Panc1 (cell line): ENCODE data around the gene CWC27. TPM values are rescaled to one million over a fixed set of nuclear protein-coding genes. Genes with fewer than 3 reads are reported as not detected.

Experiments
- ATAC-seq: fragments of 200-7000 bp; cut with Tn5 transposase; 2 replicates; pipeline ENCODE4 v1.9.1; 2020; ENCODE audit warnings: mild to moderate bottlenecking, moderate library complexity
- BruUV-seq: library from RNA; stranded (reverse); fragments of 400-500 nt; replicated peaks from 2 replicates; lab custom pipeline; 2021; lab: Mats Ljungman, UMichigan
- CTCF ChIA-PET: fragments of 300-600 bp; sonication (Branson Sonifier 250); formaldehyde crosslinking; loops from one replicate; lab custom pipeline; 2022; ENCODE audit warnings: antibody characterized with exemption; lab: Charles Lee
- POLR2A ChIA-PET: fragments of 300-600 bp; sonication (Branson Sonifier 250); formaldehyde crosslinking; loops from one replicate; lab custom pipeline; 2022; ENCODE audit warnings: antibody characterized with exemption; lab: Charles Lee
- DNase-seq: peaks from one replicate; pipeline ENCODE4 v3.0.0-alpha.2; 2010; ENCODE audit warnings: low read depth, low spot score
- H3K27ac ChIP-seq: 2 replicates; pipeline ENCODE4 v1.5.1; 2011; ENCODE audit warnings: mild to moderate bottlenecking, low read length, inconsistent platforms
- H3K27me3 ChIP-seq: fragments of 200-500 bp; sonication (Bioruptor generic); 2 replicates; pipeline ENCODE4 v1.6.0; 2014; ENCODE audit warnings: low read length, inconsistent platforms; ENCODE audit not compliant: control insufficient read depth, insufficient read depth
- H3K36me3 ChIP-seq: fragments of 200-500 bp; sonication (Bioruptor generic); 2 replicates; pipeline ENCODE4 v1.5.1; 2014; ENCODE audit warnings: inconsistent platforms, mild to moderate bottlenecking, low read length, moderate library complexity; ENCODE audit not compliant: control insufficient read depth, insufficient read depth
- H3K4me1 ChIP-seq: 2 replicates; pipeline ENCODE4 v1.5.1; 2011; ENCODE audit warnings: inconsistent platforms, mild to moderate bottlenecking, low read length, moderate library complexity; ENCODE audit not compliant: control insufficient read depth, insufficient read depth
- H3K4me3 ChIP-seq, 2 experiments: 2 replicates each; pipeline ENCODE4 v1.5.1; 2011 to 2012; ENCODE audit warnings: low read depth in 2 of 2, low read length in 2 of 2, mild to moderate bottlenecking in 2 of 2, inconsistent platforms in 1 of 2, moderate library complexity in 1 of 2
- H3K9me3 ChIP-seq: fragments of 200-500 bp; sonication (Bioruptor generic); 2 replicates; pipeline ENCODE4 v1.5.1; 2014; ENCODE audit warnings: low read depth, mild to moderate bottlenecking, inconsistent platforms, low read length, moderate library complexity; ENCODE audit not compliant: control insufficient read depth, insufficient read depth
- CTCF ChIP-seq: fragments of 450-650 bp; IDR thresholded peaks from 2 replicates; pipeline ENCODE4 v1.5.1; 2017; ENCODE audit warnings: mild to moderate bottlenecking
- POLR2AphosphoS5 ChIP-seq: IDR thresholded peaks from 2 replicates; pipeline ENCODE4 v1.6.1; 2012; ENCODE audit warnings: mild to moderate bottlenecking, low read depth, low read length, moderate library complexity
- REST ChIP-seq, 2 experiments: IDR thresholded peaks; 2 replicates each; pipeline ENCODE4 v1.6.1; 2011 to 2012; ENCODE audit warnings: low read depth in 2 of 2, control low read depth in 1 of 2, low read length in 1 of 2, mild to moderate bottlenecking in 1 of 2, moderate library complexity in 1 of 2; ENCODE audit not compliant: insufficient read depth in 1 of 2
- SIN3A ChIP-seq: IDR thresholded peaks from 2 replicates; pipeline ENCODE4 v1.6.1; 2012; ENCODE audit warnings: low read depth, mild to moderate bottlenecking, low read length, moderate library complexity, borderline replicate concordance; ENCODE audit not compliant: insufficient read depth
- TCF7L2 ChIP-seq: IDR thresholded peaks from 2 replicates; pipeline ENCODE4 v1.6.1; 2011; ENCODE audit warnings: mild to moderate bottlenecking, low read depth, low read length, inconsistent platforms
- in situ Hi-C: cut with HindIII; loops from 2 replicates; pipeline ENCODE4 v1.10.0; 2016; ENCODE audit warnings: low sequenced_read_pairs, low pct_unique_long_range_greater_than_20kb
- intact Hi-C: fragments of 100-400 bp; cut with micrococcal nuclease; formaldehyde crosslinking; loops from one replicate; pipeline ENCODE4 v1.10.0; 2022; ENCODE audit not compliant: unreplicated experiment
- total RNA-seq: library from RNA; stranded (reverse); gene quantifications from one replicate; pipeline ENCODE4 v1.2.1, GENCODE V29; 2021; ENCODE audit not compliant: unreplicated experiment

The CWC27 gene
- total RNA-seq, 1 experiment from 2014 or later: 19.7 TPM

- ATAC-seq: no peak
- H3K27ac ChIP-seq: no peak overlapping the region
- no peak overlapping the region for H3K4me3 ChIP-seq
- no peaks in the 10 kb centered on the region for H3K4me1 ChIP-seq
- ChIA-PET CTCF (no interaction called here), POLR2A (no interaction called here)
- H3K36me3 ChIP-seq: no peaks in the 10 kb centered on the region; the same call in 1 of the 2 replicates
- no peaks in the 10 kb centered on the region for H3K9me3 ChIP-seq
- BruUV-seq: no TSS peak
- no peaks in the 10 kb centered on the region for H3K27me3 ChIP-seq
- in situ Hi-C loops: no loop called here
- intact Hi-C loops: no loop called here
- no peak for DNase-seq
- no peak for TF ChIP-seq TCF7L2
- no peak for TF ChIP-seq POLR2AphosphoS5
- TF ChIP-seq SIN3A: no peak
- TF ChIP-seq CTCF: no peak
- no peak for TF ChIP-seq REST (IDR thresholded peaks at IDR 0.05; ENCODE audit: insufficient read depth in 1 of 2, low read depth in 2 of 2, low read length in 1 of 2)
These were observed 19.4 kb downstream of the CWC27 start for GRCh38 chr5:64788156-64788555.

GRCh38 chr5:64789457-64789856, 20.7 kb downstream of the CWC27 start:
- no peak for ATAC-seq
- no peaks in the 10 kb centered on the region for H3K9me3 ChIP-seq
- in situ Hi-C loops: no loop called here
- H3K36me3 ChIP-seq: no peaks in the 10 kb centered on the region; the same call in 1 of the 2 replicates
- H3K27ac ChIP-seq: no peak overlapping the region
- intact Hi-C loops: no loop called here
- H3K4me1 ChIP-seq: no peaks in the 10 kb centered on the region
- ChIA-PET CTCF (no interaction called here), POLR2A (interaction anchor here (0.6 to 0.7 kb wide), 2 partner anchors 20 to 677 kb away, joined by 4 to 8 read pairs; no protein-coding TSS in a partner anchor)
- TF ChIP-seq CTCF (no peak), TCF7L2 (no peak), POLR2AphosphoS5 (no peak), REST (IDR thresholded peaks at IDR 0.05; ENCODE audit: insufficient read depth in 1 of 2, low read depth in 2 of 2, low read length in 1 of 2) (no peak), SIN3A (no peak)
- no peaks in the 10 kb centered on the region for H3K27me3 ChIP-seq
- no TSS peak for BruUV-seq
- no peak for DNase-seq
- no peak overlapping the region for H3K4me3 ChIP-seq
